Stimulated activated naive CD4-positive, alpha-beta T cell (primary cell): Measurements from ENCODE around the gene SYNPO2.
"Not testable (repeated sequence)": the region's sequence is repeated elsewhere in the genome, so short reads cannot be mapped to it uniquely, and the experiment has no call there.

Source experiments
- DNase-seq, 6 experiments: peaks; one replicate each; lab custom pipeline; 2025; lab: John Stamatoyannopoulos, UW

The SYNPO2 gene

DNA sequence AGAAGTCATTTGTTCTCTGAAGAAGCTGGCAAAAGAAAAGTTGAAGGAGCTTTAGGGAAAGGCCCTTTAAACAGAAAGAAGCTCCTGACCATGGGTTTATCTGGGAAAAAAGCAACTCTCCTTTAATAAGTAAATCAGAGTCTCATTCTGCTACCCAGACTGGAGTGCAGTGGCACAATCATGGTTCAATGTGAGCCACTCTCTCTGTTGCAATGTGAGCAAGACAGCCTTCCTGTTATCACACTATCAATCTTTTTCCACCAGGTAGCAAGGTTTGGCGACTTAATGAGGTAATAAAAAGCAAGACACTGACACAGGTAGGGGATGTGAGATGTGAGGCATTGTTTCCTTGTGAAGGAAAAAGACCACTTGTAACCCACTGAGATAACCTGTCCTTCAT lies 111.3 kb downstream of the SYNPO2 start:
- DNase-seq, result no peak

DNA sequence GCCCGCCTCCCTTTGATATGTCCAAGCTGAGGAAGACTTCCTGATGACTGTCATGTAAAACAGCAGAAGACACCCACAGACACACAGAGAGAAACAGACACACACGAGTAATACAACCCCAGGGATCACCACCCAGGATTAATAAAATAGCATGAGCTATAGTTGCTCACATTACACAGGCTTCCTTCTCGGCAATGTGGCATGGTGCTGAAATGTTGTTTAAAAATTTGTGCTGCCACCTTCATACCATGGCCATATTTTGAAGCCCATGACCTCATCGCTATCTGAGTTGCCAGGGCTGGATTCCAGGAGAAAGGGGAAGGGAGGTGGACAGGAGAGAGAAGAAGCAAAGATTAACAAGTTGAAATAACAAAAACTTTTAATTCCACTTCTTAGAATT lies 111.7 kb downstream of the SYNPO2 start:
- DNase-seq, result no peak

DNA sequence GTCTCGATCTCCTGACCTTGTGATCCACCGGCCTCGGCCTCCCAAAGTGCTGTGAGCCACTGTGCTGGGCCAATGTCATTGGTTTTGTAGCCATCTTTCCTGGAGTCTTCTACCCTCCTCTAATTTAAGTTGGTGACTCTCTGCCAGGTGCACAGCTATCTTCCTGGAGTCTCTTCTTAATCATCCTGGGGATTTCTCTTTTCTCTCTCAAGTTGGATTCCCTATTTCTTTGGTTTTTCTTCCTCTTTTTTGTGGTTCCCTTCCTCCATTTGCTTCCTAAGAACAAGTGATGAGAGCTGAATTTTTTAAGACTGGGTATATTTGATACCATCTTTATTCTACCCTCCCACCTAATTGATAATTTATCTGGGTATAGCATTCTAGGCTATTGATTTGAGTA lies 113.8 kb downstream of the SYNPO2 start:
- no peak for DNase-seq

DNA sequence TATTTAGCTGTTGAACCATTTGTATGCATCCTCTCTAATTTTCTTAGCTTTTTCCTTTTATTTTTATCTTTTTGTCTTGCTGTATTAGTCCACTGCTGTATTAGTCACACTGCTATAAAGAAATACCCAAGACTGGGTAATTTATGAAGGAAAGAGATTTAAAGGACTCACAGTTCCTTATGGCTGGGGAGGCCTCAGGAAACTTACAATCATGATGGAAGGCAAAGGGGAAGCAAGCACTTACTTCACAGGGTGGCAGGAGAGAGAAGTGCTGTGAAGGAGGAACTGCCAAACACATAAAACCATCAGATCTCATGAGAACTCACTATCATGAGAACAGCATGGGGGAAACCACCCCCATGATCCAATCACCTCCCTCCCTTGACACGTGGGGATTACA lies 114.3 kb downstream of the SYNPO2 start:
- not testable (repeated sequence) for DNase-seq

DNA sequence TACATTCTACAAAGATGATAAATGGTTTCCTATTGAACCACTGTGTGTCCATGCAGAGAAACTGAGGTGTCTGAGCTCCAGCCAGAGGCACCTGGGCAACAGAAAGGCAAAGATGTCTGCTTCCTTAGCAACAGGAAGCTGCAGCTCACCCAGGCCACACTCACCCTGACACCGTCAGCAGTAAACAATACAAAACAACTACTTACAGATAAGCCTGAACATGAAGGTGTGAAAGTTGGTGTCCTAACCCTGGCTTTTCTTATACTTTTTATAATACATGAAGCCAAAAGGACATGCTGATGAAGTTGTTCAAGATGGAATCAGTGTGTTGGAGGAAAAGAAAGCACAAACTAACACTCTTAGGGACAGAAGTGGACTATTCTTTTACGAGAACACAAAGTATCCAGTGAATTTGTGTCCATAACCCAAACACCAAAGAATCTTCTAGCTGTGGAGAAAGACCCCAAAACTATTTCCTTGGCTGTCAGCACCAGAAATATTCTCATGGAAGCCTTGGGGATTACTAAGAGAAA lies 117.3 kb downstream of the SYNPO2 start:
- DNase-seq, result no peak

DNA sequence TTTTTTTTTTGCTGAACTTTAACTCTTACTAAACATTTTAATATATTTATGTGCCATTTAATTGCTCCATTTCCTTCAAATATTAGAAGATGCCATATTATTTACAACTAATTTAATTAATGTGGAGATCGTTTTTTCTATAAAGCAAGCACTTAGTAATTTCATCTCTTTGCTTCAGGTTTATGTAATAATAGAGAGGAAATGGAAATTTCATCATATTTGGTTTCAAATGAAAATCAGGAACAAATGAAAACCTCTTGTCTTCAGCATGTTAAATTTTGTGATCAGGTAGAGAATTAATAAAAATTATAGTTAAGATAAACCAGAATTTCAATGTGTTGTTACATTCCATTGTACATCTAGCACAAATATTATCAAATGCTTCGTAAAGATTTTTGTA lies 120.1 kb downstream of the SYNPO2 start:
- DNase-seq, result no peak

DNA sequence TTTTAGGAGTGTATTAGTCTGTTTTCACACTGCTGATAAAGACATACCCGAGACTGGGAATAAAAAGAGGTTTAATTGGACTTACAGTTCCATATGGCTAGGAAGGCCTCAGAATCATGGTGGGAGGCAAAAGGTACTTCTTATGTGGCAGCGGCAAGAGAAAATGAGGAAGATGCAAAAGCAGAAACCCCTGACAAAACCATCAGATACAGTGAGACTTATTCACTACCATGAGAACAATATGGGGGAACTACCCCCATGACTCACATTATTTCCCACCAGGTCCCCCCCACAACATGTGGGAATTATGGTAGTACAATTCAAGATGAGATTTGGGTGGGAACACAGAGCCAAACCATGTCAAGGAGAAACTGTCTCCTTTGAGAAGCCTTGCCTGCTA lies 121.6 kb downstream of the SYNPO2 start:
- not testable (repeated sequence) for DNase-seq

DNA sequence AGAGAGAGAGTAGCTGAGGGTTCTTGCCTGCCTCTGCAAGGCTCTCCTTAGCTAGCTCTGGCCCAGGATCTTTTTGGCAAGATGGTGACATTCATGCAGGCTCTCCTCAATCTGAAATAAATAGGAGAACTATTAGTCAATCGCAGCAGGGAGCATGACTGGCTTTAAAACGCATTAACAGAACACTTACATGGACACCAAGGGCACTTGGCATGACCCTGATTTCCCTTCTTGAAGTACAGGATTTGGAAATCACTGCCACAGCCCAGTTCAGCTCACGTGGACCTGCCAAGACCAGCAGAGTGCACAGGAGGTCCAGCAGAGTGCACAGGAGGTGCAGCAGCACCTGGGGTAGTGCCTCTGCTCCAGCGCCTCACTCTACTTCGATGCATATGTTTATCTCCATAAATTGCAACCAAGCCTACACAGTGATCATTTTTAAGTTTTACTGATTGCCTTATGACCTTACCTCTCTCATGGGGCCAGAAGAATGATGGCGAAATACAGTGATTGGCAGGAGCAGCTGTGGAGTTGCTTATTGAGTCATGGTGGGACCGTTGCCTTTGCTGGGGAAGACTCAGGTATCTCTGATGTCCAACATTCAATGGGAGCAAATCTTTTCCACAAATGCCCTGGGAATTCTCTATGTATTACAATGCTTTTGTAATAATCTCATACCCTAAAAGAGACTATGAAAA lies 122.4 kb downstream of the SYNPO2 start:
- DNase-seq, result no peak

DNA sequence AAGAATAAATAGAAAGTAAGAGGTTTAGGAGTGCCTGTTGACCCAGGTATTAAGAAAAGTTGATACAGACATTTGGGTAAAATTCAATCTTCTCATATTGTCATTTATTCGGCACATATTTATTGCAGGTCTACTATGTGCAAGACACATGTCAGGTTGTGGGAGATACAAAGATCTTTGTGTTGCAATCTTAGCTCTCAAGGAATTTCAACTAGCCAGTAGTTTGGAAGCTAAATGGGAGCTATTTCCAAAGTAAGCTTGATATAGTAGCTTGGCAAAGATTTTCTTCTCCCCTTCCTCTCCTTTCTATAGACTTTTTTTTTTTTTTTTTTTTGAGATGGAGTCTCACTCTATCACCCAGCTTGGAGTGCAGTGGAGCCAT lies 122.9 kb downstream of the SYNPO2 start:
- no peak for DNase-seq

DNA sequence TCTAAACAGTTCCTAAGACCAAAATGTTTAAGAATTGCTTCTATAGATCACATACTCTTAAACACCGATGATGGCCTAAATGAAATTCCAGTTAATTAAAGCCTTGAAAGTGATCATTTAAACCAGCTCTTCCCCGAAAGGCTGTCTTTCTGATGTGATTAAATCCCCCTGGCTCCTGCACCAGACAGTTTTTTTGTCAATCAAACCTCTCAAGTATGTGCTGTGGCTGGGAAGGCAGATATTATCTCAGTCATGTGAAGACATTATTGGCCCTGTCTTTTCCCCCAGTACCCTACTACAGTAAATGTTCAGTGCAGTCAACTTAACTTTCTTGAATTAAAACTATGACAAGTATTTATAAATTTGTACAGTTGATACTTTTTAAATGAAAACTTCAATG lies 126.0 kb downstream of the SYNPO2 start:
- no peak for DNase-seq

DNA sequence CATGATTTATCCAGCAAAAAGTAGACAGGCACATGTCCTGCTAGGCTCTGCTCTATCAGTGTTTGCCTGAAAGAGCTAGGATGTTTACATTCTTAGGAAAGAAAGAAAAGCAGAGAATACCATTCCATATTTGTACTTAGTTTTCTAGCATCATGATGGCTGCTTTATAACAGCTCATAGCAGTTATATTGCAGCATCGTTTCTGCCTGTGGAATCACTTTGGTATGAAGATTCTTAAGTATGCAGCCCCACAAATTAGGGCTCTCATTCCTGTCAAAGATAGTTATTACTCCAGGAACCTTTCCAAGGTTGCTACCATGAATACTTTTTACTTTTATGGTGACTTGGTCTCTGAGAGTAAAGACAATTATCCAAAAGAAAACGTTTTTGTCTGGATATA lies 128.0 kb downstream of the SYNPO2 start:
- no peak for DNase-seq

DNA sequence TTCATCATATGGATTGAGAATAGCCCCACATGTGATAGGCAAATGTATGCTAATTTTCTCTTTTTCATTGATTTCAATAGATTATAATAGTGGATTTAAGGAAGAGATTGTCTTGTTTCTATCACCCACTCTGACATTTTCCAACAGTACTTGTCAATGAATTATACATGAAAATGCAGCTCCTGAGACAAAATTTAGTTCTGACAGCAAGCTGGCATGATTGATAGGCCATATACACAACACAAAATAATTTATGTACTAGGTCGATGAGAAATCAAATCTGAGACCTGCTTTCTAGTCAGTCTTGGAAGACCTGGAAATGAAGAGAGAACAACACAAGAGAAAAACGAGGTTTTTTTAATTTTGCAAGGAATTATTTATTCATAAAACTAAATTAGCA lies 129.0 kb downstream of the SYNPO2 start:
- no peak for DNase-seq

DNA sequence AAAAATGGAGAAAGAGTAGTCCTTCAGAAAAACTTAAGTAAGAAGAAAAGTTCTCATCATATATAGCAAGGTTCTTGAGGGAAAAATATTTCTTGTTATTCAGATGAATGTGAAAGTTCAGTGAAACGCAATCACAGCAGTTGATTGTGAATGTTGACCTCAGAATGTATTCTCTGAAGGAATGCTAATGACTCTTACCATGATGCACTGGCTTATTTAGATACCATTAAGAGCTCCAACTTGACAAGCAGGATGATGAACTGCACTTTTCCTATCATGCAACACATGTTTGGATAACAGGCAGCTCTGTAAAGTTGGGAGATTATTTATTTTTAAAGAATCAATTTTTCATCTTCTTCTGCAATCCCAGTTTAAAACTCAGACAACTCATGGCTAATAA lies 131.5 kb downstream of the SYNPO2 start:
- DNase-seq, result no peak

DNA sequence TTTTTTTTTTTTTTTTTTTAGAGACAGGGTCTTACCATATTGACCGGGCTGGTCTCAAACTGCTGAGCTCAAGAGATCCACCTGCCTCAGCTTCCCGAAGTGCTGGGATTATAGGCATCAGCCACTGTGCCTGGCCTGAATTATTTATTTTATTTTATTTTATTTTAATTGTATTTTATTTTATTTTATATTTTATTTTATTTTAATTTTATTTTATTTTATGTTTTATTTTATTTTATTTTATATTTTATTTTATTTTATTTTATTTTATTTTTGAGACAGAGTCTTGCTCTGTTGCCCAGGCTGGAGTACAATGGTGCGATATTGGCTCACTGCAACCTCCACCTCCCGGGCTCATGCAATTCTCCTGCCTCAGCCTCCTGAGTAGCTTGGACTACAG lies 133.9 kb downstream of the SYNPO2 start:
- DNase-seq, result not testable (repeated sequence)

DNA sequence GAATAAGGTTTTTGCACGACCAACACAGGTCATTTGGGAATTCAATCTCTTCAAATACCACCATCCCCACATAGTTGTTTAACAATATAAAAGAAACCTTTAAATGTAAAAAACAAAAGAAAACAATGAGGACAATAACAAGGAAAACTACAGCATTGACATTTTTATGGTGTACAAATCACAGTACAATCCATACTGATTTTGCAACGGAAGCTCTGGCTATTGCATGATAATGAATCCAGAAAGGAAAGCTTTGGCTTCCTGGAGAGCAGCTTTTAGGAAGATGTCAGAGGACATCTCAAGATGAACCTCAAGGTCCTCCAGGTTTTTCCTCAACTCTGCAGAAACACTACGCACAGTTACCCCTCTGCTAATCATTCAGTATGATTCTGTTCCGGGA lies 135.4 kb downstream of the SYNPO2 start:
- no peak for DNase-seq

DNA sequence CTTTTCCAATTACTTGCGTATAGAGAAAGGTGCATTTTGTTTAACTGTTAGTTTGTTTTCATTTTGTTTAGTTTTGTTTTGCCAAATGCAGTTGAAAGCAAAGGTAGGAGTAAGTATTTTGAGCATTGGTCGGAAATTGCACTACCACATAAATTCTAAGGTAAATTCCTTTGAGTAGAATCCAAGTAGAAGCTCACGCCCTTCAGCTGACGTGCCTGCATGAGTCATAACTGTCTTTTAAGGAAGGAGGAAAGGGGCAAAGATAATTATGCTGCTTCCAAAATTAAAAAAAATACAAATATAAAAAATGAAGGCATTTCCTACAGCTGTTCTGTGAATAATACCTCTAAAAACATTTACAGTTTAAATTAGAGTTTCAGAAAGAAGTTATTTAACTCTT lies 136.8 kb downstream of the SYNPO2 start:
- no peak for DNase-seq

DNA sequence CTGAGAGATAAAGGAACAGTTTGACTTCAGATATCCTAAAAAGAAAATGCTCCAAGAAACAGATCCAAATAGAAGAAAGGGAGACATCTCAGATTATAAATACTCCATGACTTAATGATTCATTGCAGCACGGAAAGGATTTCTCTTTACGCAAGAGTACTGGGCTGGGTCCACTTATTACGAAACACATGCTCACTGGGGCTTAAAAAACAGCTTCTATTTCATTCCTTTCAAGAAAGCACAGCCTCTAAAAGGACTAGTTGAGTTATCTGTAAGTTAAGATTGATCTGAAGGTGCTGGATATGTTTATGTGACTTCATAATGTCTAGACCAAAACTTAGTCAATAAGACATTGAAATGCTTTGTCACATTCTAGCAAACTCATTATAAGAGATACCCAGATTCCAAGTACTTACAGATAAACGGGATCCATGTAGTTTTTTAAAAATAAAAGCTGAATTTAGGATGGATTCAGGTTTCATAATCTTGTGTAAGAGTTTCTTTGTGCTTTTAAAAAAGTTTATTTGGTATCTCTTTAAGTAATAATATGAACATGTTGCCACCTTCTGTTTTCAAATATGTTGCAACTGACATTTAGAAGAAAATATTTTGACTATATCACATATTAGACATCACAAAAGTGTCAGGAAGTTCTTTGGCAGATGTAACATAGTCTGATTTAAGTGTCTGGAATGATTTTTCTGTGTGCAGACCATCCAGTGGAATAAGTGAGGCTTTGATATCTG lies 137.4 kb downstream of the SYNPO2 start:
- DNase-seq, result no peak

DNA sequence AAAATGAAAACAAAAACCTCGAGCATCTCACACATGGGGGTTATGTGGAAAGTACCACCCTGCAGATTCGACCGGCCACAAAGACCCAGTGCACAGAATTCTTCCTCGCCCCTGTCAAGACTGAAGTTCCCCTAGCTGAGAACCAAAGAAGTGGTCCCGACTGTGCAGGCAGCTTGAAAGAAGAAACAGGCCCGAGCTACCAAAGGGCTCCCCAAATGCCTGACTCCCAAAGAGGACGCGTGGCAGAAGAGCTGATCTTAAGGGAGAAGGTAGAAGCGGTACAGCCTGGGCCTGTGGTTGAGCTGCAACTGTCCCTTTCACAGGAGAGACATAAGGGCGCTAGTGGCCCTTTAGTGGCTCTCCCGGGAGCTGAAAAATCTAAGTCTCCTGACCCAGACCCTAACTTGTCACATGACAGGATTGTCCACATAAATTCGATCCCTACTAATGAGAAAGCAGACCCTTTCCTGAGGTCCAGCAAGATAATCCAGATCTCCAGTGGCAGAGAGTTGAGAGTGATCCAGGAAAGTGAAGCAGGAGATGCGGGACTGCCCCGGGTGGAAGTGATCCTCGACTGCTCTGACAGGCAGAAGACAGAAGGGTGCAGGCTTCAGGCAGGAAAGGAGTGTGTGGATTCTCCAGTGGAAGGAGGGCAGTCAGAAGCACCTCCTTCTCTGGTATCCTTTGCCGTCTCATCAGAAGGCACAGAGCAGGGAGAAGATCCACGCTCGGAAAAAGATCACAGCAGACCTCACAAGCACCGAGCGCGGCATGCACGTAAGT lies 138.2 kb downstream of the SYNPO2 start:
- DNase-seq, result no peak

DNA sequence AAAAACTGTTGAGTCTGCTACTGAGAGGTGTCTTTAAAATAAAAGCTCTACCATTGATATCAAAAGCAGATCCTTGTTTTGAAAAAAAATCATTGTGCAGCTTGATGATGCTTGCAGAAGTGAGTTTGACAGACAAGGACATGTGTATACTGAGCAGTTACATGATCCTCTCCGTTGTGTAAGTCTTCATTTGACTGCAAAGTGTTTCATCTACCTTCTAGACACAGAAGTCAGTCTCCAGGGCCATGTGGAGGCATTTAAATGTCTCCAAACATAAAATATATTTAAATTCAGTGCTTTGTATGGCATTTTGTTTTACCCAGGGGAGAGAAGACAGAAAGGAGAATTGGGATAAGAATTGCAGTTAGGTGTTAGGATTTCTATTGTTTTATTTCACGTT lies 139.2 kb downstream of the SYNPO2 start:
- DNase-seq, result no peak

DNA sequence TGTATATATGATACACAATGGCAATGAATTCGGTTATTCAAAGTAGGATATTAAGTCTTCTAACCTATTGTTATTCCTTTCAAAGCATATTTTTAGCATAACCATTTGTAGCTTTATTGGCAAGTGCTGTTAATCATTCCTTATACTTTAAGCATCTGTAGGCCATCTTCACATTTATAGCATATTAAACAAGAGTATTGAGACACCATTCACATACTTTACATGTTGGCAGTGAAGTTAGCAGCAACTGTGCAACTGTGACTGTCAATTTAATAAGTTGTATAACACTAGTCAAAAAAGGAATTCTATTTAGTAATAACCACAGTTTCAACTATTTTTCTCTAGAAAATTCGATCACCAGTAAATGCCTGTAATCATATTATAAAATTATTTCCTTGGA lies 139.6 kb downstream of the SYNPO2 start:
- DNase-seq, result no peak

DNA sequence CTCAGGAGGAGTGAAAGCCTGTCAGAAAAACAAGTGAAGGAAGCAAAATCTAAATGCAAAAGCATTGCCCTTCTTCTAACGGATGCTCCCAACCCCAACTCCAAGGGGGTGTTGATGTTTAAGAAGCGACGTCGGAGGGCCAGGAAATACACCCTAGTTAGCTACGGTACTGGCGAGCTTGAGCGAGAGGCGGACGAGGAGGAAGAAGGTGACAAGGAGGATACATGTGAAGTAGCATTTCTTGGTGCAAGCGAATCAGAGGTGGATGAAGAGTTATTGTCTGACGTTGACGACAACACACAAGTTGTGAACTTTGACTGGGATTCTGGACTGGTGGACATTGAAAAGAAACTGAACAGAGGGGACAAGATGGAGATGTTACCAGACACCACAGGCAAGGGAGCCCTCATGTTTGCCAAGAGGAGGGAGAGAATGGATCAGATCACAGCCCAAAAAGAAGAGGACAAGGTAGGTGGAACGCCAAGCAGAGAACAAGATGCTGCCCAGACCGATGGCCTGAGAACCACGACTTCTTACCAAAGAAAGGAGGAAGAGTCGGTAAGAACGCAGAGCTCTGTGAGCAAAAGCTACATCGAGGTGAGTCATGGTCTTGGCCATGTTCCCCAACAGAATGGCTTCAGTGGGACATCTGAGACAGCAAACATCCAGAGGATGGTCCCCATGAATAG lies 141.3 kb downstream of the SYNPO2 start:
- no peak for DNase-seq

DNA sequence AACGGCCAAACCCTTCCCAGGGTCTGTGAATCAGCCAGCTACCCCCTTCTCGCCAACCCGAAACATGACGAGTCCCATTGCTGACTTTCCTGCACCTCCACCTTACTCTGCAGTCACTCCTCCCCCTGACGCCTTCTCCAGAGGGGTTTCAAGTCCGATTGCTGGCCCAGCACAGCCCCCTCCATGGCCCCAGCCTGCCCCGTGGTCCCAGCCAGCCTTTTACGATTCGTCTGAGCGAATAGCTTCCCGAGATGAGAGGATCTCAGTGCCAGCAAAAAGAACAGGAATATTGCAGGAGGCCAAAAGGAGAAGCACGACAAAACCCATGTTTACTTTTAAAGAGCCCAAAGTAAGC lies 141.9 kb downstream of the SYNPO2 start:
- no peak for DNase-seq
